Activated CD4-positive, CD25-positive, alpha-beta regulatory T cell treated with anti-CD3 and anti-CD28 coated beads, Interleukin-2, amount 50 U/mL, for 72 hours (primary cell): ENCODE measurements around the gene PATZ1.
"Not testable (repeated sequence)": the region's sequence is repeated elsewhere in the genome, so short reads cannot be mapped to it uniquely, and the experiment has no call there.

Source experiments
- DNase-seq: peaks from one replicate; pipeline ENCODE4 v3.0.0; 2021

Gene PATZ1, protein sequence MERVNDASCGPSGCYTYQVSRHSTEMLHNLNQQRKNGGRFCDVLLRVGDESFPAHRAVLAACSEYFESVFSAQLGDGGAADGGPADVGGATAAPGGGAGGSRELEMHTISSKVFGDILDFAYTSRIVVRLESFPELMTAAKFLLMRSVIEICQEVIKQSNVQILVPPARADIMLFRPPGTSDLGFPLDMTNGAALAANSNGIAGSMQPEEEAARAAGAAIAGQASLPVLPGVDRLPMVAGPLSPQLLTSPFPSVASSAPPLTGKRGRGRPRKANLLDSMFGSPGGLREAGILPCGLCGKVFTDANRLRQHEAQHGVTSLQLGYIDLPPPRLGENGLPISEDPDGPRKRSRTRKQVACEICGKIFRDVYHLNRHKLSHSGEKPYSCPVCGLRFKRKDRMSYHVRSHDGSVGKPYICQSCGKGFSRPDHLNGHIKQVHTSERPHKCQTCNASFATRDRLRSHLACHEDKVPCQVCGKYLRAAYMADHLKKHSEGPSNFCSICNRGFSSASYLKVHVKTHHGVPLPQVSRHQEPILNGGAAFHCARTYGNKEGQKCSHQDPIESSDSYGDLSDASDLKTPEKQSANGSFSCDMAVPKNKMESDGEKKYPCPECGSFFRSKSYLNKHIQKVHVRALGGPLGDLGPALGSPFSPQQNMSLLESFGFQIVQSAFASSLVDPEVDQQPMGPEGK

DNA sequence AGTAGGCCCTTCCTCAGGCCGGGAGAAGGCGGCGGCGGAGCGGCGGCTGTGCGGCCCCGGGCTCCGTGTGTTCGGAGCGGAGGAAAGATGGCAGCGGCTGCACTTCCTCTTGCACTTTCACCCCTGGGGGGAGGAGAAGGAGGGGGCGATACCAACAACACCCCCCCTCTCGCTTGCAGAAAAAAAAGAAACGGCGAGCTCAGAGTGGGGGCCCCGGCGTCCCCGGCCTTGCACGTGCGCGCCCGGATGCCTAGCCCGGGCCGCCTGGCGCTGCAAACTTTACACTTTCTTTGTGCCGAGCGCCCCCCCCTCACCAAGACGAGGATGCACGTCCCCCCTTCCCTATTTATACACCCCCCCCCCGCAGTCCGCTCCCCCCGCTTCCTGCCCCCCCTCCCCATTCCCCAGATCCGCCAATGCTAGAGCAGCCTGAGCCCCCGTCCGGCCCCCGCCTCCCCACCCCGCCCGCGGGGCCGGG lies at the start of gene PATZ1:
PATZ1 (minus strand) TSS at position 92 of the 478 bp plus-strand sequence. CDS start 744 bp downstream, outside the sequence.
- no peak for DNase-seq

DNA sequence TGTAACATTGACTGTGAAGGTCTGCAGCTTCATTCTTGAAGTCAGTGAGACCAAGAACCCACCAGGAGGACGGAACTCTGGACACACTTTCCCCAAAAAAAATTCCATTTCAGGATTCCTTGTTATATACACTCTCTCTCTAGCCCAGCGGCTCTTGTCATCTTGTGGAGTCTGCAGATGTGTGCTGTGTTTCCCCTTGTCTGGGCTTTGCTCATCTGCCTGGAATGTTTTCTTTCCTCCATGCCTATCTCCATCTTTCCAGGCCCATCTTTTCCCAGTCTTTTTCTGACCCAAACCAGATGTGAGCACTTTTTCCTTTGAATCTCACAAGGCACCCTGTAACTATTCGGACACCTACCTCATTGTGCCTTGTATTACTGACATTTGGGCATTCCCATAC lies 48.2 kb upstream of the PATZ1 start:
- no peak for DNase-seq

DNA sequence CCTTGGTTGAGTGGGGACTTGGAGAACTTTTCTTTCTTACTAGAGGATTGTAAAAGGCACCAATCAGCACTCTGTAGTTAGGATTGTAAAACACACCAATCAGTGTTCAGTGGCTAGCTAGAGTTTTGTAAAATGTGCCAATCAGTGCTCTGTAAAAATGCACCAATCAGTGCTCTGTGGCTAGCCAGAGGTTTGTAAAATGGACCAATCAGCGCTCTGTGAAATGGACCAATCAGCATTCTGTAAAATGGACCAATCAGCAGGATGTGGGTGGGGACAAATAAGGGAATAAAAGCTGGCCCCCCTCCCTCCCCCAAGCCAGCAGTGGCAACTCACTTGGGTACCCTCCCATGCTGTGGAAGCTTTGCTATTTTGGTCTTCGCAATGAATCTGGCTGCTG lies 47.7 kb upstream of the PATZ1 start:
- DNase-seq, result no peak

DNA sequence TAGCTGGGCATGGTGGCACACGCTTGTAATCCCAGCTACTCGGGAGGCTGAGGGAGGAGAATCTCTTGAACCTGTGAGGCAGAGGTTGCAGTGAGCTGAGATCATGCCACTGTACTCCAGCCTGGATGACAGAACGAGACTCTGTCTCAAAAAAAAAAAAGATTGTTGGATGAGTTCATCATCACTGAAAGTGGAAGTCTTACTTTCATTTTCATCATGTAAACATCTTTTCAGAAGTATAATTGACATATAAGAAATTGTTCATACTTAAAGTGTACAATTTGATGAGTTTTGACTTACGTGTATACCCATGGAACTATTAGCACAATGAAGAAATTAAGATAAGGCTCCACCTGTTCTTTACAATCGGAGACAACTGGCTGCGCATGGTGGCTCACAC lies 32.5 kb upstream of the PATZ1 start:
- not testable (repeated sequence) for DNase-seq

DNA sequence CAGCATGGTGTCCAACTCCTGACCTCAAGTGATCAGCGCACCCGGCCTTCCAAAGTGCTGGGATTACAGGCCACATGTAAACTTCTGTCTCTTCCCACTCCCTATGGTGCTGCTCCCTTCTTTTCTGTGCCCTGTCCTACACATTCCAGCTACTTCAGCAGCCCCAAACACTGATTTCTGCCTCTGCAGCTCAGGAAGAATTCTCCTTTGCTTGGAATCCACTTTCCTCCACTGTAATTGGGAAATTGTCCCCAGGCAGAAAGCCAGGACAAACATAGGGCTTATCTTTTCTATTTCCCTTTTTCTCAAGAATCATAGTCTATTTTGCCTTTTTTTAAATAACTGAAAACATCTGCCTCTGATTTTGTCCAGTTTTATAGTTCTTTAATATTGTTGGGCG lies 32.0 kb upstream of the PATZ1 start:
- no peak for DNase-seq

DNA sequence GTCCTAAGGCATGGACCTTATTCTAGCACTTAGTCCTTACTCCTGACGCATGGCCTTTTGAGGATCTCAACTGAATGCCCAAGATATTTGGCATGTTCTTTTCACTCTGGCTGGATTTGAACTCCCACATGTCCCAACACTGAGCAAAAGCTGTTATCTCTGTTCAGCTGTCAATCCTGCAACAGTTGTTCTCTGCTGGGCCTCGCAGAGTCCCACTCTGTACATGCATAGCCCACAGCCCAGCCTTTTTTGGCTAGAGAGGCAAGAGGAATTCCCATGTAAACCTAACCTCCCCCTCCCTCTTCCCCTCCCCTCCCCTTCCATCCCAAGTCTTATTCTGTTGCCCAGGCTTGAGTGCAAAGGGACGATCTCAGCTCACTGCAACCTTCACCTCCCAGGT lies 31.5 kb upstream of the PATZ1 start:
- no peak for DNase-seq

DNA sequence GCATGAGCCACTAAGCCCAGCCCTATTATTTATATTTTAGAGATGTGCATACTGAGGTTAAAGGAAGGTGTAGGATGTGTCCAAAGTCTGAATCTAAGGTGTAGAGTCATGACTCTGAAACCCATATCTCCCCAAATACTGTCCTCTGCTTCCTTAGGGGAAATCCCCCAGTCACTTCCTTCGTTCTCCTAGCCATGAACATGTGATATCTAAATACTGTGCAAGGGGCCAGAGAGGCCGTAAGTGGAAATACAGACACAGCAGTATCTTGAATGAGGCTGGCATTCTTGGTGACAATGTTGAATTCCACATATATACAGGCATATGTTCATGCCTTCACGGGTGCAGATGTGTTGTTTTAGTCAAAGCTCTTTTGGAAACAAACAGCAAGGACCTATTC lies 21.3 kb upstream of the PATZ1 start:
- DNase-seq, result no peak

DNA sequence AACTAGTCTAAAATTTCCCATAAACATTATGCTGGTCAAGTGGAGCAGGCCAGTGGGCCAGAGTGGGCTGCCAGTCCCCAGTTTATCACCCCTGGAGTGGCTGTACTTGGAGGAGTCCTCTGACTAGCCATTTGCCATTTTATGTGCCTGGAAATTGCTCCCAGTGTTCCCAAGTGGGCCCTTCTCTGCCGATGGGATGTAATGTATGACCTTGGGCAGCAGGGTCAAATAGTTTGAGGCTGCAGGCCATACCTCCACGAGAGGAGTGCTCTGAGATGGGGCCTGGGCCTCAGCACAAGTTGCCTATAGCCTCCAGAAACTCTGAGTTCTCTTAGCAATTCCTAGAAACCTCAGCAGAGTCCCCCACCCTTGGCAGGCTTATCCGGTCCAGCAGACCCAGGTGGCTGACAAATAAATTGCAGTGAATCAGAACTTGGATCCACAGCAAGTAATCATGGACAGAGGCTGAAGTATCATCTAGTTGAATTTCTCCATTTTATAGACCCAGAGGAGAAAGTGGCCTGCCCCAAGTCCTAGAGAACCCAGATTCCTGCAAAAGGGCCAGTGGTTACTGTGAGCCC lies 17.8 kb upstream of the PATZ1 start:
- DNase-seq, result no peak

DNA sequence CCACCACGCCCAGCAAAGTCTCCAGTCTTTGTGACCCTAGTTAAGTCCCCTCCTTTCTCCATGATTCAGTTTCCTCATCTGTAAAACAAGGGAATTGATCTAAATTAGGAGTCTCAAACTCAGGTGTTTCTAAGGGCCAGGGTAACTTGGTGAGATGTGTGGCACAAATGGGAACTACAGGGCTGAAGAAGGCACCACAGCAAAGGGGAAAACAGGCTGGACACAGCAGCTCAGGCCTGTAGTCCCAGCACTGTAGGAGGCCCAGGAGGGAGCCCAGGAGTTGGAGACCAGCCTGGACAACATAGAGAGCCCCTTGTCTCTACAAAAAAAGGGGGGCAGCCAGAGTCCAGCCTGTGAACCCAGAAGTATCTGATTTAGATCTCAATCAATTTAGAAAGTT lies 15.6 kb upstream of the PATZ1 start:
- no peak for DNase-seq

DNA sequence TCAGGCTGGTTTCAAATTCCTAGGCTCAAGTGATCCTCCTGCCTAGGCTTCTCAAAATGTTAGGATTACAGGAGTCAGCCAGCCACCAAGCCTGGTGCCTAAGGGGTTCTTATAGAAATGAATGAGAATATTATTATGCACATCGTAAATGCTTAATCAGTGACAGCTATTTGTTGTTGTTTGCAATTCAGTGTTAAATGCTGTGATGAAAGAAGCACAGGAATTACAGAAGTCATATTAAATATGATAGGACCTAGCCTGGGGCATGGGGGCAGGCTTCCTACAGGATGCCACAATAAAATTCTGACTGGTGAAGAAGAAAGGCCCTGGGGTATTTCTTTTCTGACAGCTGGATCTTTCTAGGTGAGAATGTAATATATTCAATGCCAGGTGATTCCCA lies 13.9 kb upstream of the PATZ1 start:
- no peak for DNase-seq

DNA sequence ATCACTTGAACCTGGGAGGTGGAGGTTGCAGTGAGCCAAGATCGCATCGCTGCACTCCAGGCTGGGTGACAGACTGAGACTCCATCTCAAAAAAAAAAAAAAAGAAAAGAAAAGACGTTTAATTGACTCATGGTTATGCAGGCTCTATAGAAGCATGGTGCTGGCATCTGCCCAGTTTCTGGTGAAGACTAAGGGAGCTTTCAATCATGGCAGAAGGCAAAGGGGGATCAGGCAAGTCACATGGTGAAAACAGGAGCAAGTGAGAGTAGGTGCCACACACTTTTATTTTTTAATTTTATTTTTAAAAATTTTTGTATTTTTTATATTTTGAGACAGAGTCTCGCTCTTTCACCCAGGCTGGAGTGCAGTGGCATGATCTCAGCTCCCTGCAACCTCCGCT lies 8.4 kb upstream of the PATZ1 start:
- DNase-seq, result no peak

DNA sequence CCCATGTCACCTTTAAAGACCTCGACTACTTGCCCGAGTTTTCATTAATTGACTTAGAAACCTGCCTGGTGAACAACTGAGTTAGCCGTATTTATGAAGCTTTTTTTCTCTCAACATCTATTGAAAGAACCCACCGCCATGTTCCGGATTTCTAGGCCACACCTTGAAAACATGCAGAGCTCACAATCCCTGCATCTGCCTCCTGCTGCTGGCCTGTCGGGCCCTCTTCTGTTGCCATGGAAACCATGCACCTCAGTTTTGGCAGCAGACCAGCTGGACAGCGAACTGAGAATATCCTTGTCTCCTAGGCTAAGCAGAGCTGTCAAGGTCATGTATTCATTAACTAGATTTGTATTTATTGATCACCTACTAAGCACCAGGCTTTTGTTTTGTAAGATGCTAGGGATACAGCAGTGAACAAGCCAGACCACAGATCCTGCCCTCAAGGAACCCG lies 4.3 kb upstream of the PATZ1 start:
- no peak for DNase-seq

DNA sequence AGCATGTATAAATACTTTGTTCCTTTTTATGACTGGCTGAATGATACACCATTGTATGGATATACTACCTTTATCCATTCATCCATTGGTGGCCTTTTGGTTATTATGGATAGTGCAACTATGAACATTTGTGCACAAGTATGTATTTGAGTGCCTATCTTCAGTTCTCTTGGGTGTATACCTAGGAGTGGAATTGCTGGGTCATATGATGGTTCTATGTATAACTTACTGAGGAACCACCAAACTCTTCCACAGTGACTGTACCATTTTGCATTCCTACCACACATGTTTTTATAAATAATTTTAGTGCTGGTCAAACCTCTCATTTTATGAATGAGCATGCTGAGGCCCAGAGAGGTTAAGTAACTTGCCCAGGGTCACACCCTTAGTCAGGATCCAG lies 3.8 kb upstream of the PATZ1 start:
- DNase-seq, result no peak

DNA sequence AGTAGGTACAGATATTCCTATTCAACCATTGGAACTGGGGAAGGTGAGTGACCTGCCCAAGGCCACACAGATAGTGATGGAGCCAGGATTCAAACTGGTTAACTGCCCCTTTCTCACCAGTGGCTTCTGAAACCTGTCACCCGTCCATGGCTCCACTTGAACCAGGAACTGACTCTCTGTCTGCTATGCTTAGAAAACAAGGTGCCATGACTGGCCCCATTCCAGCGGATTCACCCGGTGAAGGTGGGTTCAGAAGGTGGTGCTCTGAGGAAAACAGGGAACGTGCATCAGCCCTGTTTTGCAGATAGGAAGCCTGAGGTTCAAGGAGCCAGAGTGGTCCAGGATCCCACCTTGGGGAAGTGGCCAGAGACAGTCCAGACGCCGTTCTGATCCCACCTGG lies 2.6 kb upstream of the PATZ1 start:
- DNase-seq, result no peak

DNA sequence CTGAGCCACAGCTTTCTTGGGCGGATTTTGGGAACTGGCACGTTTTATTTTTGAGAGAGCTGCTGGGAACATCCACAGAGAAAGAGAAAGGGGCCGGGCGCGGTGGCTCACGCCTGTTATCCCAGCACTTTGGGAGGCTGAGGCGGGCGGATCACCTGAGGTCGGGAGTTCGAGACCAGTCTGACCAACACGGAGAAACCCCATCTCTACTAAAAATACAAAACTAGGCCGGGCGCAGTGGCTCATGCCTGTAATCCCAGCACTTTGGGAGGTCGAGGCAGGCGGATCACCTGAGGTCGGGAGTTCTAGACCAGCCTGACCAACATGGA lies 1.8 kb upstream of the PATZ1 start:
- not testable (repeated sequence) for DNase-seq

DNA sequence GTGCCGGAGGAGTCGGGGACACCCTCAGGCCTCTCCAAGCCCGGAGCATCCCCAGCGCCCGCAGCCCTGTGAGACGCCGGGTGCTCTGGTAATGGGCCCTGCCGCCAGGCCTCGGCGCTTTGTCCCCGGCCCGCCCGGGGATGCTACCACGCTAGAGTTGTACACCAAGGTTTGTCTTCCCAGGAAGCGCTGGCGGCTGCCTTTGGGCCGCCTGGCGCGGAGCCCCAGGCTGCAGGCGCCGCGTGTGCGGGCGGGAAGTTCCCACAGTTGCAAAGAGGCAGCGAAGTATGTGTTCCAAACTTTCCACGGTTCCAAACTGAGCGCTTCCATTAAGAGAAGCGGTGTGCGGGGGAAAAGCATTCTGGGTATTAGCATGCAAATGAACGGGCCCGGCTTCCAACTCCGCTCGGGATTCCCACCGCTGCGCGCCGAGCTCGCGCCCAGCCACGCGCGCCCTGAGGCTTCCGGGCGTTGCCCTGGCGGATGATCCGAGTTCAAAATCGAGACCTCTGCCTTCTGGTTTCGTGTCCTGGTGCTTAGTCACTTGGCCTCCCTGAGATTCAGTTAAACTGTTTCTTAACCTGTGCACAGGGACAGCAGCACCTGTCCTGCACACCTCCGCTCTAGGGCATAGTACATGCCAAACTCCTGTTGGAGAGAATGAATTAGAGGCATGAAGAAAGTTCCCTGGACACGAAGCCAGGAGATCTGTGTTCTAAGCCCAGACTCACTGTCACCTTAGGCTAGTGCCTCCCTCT lies 1.3 kb upstream of the PATZ1 start:
- peak; percentile 57 for DNase-seq

DNA sequence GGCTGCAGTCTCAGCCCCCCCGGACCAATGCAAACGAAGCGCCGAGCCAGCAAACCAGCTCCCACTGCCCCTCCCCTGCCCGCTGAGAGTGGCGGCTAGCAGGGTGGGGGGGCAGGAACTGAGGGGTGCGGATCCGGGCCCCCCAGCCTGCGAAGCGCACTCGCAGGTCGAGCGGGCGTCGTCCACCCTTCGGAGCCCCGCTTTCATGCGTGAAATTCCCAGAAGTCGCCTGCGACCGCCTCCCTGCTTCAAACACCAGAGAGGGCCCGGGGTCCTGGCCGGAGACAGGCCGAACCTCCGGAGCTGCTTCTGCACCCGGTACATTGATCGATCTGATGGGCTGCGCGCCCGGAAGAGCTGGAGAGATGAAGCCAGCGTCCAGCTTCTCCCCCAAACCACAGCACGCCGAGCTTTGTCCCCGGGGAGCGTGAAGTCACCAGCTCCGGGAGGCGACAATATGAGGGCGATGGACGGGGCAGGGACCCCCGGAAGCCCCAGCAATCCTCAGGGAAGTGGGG lies 646 bp upstream of the PATZ1 start:
- DNase-seq, result peak; percentile 48

DNA sequence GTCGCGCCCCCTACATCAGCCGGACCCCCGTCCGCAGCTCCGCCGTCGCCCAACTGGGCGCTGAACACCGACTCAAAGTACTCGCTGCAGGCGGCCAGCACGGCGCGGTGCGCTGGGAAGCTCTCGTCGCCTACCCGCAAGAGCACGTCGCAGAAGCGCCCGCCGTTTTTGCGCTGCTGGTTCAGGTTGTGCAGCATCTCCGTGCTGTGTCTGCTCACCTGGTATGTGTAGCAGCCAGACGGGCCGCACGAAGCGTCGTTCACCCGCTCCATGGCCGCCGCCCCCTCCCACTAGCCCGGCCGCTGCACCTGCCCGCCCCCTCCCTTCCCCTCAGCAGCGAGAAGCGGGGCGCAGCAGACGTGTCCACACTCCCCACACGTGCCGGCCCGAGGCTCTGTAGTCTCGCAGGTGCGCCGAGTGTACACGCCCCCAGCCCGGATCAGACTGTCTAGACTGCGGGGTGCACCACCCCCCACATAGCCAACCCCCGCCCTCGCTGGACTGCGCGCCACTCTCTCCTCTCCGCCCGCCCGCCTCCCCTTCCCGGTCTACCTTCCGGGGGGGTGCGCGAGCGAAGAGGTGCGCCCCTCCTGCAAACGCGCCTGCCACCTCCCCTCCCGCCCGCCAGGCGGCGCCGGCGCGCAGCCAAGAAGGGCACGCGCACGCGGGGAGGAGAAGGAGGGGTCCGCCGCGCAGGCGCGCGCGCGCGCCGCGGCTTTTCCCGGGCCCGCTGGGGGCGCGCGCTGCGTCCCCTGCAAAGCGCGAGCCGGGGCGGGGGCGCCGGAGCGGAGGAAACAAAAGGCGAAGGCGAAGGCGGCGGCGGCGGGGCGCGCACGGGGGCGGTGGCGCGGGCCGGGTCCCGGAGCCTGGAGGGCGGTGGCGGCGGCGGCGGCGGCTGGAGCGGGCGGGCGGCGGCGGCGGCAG lies 553 bp downstream of the PATZ1 start:
- peak; percentile 87 for DNase-seq

DNA sequence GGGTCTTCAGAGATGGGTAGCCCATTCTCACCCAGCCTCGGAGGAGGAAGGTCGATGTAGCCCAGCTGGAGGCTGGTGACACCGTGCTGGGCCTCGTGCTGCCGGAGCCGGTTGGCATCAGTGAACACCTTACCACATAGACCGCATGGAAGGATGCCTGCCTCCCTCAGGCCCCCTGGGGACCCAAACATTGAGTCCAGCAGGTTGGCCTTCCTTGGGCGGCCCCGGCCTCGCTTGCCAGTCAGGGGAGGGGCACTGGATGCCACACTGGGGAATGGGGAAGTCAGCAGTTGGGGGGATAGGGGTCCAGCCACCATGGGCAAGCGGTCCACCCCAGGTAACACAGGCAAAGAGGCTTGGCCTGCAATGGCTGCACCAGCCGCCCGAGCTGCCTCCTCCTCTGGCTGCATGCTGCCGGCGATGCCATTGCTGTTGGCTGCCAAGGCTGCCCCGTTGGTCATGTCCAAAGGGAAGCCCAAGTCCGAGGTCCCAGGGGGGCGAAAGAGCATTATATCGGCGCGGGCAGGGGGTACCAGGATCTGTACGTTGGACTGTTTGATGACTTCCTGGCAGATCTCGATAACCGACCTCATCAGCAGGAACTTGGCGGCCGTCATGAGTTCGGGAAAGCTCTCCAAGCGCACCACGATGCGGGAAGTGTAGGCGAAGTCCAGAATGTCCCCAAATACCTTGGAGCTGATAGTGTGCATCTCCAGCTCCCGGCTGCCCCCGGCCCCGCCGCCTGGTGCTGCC lies 1.4 kb downstream of the PATZ1 start:
- DNase-seq, result peak; percentile 40

DNA sequence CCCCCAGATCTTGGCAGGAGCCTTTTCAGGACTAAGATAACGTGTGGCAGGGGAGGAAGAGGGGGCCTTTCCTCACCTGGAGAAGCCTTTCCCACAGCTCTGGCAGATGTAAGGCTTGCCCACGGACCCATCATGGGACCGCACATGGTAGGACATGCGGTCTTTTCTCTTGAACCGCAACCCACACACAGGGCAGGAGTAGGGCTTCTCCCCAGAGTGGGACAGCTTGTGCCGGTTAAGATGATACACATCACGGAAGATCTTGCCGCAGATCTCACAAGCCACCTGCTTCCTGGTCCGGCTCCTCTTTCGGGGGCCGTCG lies 1.9 kb downstream of the PATZ1 start:
- DNase-seq, result peak; percentile 47
